OCI-LY3 (cell line): Measurements from ENCODE around the gene SIRT1.
"Not testable (repeated sequence)": the region's sequence is repeated elsewhere in the genome, so short reads cannot be mapped to it uniquely, and the experiment has no call there.

ENCODE experiments used
- CTCF ChIP-seq: fragments of 200-600, 300-600 bp; sonication (generic); IDR thresholded peaks from 2 replicates; pipeline ENCODE4 v1.5.1; 2014; ENCODE audit warnings: antibody characterized with exemption, low read length, low read depth
- EZH2phosphoT487 ChIP-seq: fragments of 200-600 bp; shearing (Covaris generic); IDR thresholded peaks from 2 replicates; pipeline ENCODE4 v1.6.1; 2018; ENCODE audit warnings: antibody characterized with exemption, mixed run types, low read depth

DNA sequence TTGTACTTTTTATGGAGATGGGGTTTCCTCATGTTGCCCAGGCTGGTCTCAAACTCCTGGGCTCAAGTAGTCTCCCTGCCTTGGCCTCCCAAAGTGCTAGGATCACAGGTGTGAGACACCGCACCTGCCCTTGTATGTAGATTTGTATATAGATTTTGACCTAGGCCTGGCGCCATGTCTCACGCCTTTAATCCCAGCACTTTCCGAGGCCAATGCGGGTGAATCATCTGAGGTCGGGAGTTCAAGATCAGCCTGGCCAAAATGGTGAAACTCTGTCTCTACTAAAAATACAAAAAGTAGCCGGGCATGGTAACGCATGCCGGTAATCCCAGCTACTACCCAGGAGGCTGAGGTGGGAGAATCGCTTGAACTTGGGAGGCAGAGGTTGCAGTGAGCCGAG lies 7.0 kb upstream of the SIRT1 start:
- not testable (repeated sequence) for TF ChIP-seq EZH2phosphoT487, CTCF
